ENCODE results near the gene FANCC. TPM values are rescaled to one million over a fixed set of nuclear protein-coding genes. Genes with fewer than 3 reads are reported as not detected.

FANCC gene
- total and polyA plus RNA-seq, 2 of the 4 experiments (the other 2 are of a cell fraction) = 4.7 to 6.3 TPM

DNA sequence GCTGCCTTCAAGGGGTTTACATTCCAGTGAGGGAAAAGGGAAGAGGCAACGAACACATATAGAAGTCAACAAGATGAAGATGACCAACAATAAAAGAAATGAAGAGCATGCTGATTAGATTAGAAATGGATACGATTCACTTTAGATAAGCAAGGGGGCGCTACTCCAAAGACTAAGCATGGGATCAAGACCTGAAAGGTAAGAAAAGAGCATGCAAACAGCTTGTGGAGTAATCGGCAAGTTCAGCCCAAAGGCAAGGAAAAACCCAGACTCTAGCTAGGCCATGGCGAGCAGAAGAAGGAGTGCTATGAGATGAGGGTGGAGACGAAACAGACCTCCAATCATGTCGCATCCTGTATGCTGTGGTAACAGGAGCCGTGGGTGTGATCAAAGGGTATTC lies 124.4 kb downstream of the FANCC start:
- peaks cover 0 to 15% of the 10 kb centered on the region in 2 experiments; a peak in 2 of 4 replicates for H3K79me1 ChIP-seq (ENCODE audit: low read depth in 1 of 2, low read length in 2 of 2)
- no peak for DNase-seq
- H3K56ac ChIP-seq (ENCODE audit: extremely low read depth, insufficient read depth, low read length) = no peak overlapping the region
- no peak overlapping the region for H4K91ac ChIP-seq (ENCODE audit: insufficient read depth, low read depth, low read length)
- TF ChIP-seq RAD21 (IDR thresholded peaks at IDR 0.05; ENCODE audit: low read length) = no peak
- TF ChIP-seq CEBPB (IDR thresholded peaks at IDR 0.05; ENCODE audit: low read depth, low read length) = no peak
- TF ChIP-seq MXI1 (IDR thresholded peaks at IDR 0.05; ENCODE audit: borderline replicate concordance, low read depth, low read length) = no peak
- TF ChIP-seq MAFK (IDR thresholded peaks at IDR 0.05; ENCODE audit: low read depth, low read length) = no peak
- no peak for TF ChIP-seq MAZ (IDR thresholded peaks at IDR 0.05; ENCODE audit: borderline replicate concordance, low read depth, low read length)
- TF ChIP-seq CHD1 (IDR thresholded peaks at IDR 0.05; ENCODE audit: low read depth, low read length) = no peak
- TF ChIP-seq FOS (IDR thresholded peaks at IDR 0.05; ENCODE audit: low read depth, low read length) = no peak
- TF ChIP-seq RFX5 (IDR thresholded peaks at IDR 0.05; ENCODE audit: low read depth, low read length) = no peak
- no peak for TF ChIP-seq RCOR1 (IDR thresholded peaks at IDR 0.05; ENCODE audit: insufficient replicate concordance, low read length)
- TF ChIP-seq, protein P1, sequence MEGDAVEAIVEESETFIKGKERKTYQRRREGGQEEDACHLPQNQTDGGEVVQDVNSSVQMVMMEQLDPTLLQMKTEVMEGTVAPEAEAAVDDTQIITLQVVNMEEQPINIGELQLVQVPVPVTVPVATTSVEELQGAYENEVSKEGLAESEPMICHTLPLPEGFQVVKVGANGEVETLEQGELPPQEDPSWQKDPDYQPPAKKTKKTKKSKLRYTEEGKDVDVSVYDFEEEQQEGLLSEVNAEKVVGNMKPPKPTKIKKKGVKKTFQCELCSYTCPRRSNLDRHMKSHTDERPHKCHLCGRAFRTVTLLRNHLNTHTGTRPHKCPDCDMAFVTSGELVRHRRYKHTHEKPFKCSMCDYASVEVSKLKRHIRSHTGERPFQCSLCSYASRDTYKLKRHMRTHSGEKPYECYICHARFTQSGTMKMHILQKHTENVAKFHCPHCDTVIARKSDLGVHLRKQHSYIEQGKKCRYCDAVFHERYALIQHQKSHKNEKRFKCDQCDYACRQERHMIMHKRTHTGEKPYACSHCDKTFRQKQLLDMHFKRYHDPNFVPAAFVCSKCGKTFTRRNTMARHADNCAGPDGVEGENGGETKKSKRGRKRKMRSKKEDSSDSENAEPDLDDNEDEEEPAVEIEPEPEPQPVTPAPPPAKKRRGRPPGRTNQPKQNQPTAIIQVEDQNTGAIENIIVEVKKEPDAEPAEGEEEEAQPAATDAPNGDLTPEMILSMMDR (conservative IDR thresholded peaks at IDR 0.05; ENCODE audit: low read depth, low read length) = no peak
- TF ChIP-seq, protein P2, sequence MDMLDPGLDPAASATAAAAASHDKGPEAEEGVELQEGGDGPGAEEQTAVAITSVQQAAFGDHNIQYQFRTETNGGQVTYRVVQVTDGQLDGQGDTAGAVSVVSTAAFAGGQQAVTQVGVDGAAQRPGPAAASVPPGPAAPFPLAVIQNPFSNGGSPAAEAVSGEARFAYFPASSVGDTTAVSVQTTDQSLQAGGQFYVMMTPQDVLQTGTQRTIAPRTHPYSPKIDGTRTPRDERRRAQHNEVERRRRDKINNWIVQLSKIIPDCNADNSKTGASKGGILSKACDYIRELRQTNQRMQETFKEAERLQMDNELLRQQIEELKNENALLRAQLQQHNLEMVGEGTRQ (IDR thresholded peaks at IDR 0.05; ENCODE audit: low read depth, low read length) = no peak
- TF ChIP-seq NFE2L2 (IDR thresholded peaks at IDR 0.05; ENCODE audit: low read depth, low read length) = no peak
- TF ChIP-seq, protein P3, sequence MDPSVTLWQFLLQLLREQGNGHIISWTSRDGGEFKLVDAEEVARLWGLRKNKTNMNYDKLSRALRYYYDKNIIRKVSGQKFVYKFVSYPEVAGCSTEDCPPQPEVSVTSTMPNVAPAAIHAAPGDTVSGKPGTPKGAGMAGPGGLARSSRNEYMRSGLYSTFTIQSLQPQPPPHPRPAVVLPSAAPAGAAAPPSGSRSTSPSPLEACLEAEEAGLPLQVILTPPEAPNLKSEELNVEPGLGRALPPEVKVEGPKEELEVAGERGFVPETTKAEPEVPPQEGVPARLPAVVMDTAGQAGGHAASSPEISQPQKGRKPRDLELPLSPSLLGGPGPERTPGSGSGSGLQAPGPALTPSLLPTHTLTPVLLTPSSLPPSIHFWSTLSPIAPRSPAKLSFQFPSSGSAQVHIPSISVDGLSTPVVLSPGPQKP (IDR thresholded peaks at IDR 0.05; ENCODE audit: borderline replicate concordance, low read depth, low read length) = no peak
- no peak for TF ChIP-seq BHLHE40 (IDR thresholded peaks at IDR 0.05; ENCODE audit: low read depth, low read length)
- no peak for TF ChIP-seq POLR2A (IDR thresholded peaks at IDR 0.05; ENCODE audit: low read depth, low read length)
- no peak for TF ChIP-seq SMC3 (IDR thresholded peaks at IDR 0.05; ENCODE audit: low read depth, low read length)
- H3K14ac ChIP-seq (replicated peaks; ENCODE audit: low read depth, low read length) = no peak overlapping the region
- no peak for ATAC-seq (ENCODE audit: low read depth)
- no peak overlapping the region for H2AK9ac ChIP-seq (replicated peaks; ENCODE audit: low read depth, low read length, poor library complexity)
- no peaks in the 10 kb centered on the region for H3K9me3 ChIP-seq (ENCODE audit: control insufficient read depth, insufficient read depth, low read length)
- H2BK5ac ChIP-seq (ENCODE audit: low read depth, low read length, poor library complexity, severe bottlenecking) = no peak overlapping the region
- H3K9ac ChIP-seq (ENCODE audit: low read depth, low read length) = no peak overlapping the region
- intact Hi-C loops (cut with micrococcal nuclease) (no loop called here), dilution Hi-C loops (cut with HindIII; ENCODE audit: low sequenced_read_pairs, unreplicated experiment) (no loop called here), in situ Hi-C loops (cut with MboI; ENCODE audit: low sequenced_read_pairs) (no loop called here)
- H2AK5ac ChIP-seq (ENCODE audit: low read depth, low read length) = no peak overlapping the region
- no peak overlapping the region for H3K27ac ChIP-seq (ENCODE audit: insufficient read depth, low read length)
- no peak overlapping the region for H2BK15ac ChIP-seq (ENCODE audit: low read depth, low read length)
- ChIA-PET POLR2A (ENCODE audit: unreplicated experiment) (no interaction called here), CTCF (interaction anchor here (0.6 to 1.1 kb wide), 3 partner anchors 25 to 772 kb away, joined by 3 to 4 read pairs (median 3); no protein-coding TSS in a partner anchor)
- H2BK20ac ChIP-seq (ENCODE audit: low read depth, low read length) = no peak overlapping the region
- H3K36me3 ChIP-seq (ENCODE audit: control insufficient read depth, insufficient read depth, low read length) = no peaks in the 10 kb centered on the region
- H2AFZ ChIP-seq (replicated peaks; ENCODE audit: low read length, poor library complexity) = no peak overlapping the region
- peaks cover 19% of the 10 kb centered on the region for H3K4me1 ChIP-seq (ENCODE audit: control insufficient read depth, insufficient read depth, low read length)
- no peak overlapping the region for H3K18ac ChIP-seq (ENCODE audit: low read depth, low read length)
- no peak overlapping the region for H2BK120ac ChIP-seq (ENCODE audit: low read depth, low read length)
- no peaks in the 10 kb centered on the region for H3K27me3 ChIP-seq (ENCODE audit: control insufficient read depth, insufficient read depth, low read length)
- H3K9me1 ChIP-seq (ENCODE audit: insufficient read depth, low read length) = peaks cover 4% of the 10 kb centered on the region
- H3K4me3 ChIP-seq (ENCODE audit: insufficient read depth, low read depth, low read length) = no peak overlapping the region
- H4K5ac ChIP-seq (ENCODE audit: low read depth, low read length) = no peak overlapping the region
- BruUV-seq (replicated peaks) = no TSS peak
- 78% methylated on average over 6 of the region's 8 CpGs; no CpG with 5 or more reads in 1 of the 2 experiments for WGBS, 2 experiments (ENCODE audit: extremely low coverage in 2 of 2, insufficient read length in 1 of 2)
- no peak overlapping the region for H3K4ac ChIP-seq (ENCODE audit: low read depth, low read length)
- H3K23ac ChIP-seq (ENCODE audit: low read depth, low read length) = no peak overlapping the region
- H4K20me1 ChIP-seq (ENCODE audit: insufficient read depth, low read length) = no peaks in the 10 kb centered on the region
- H3K4me2 ChIP-seq (ENCODE audit: low read depth, low read length) = no peak overlapping the region
- no peak overlapping the region for H4K8ac ChIP-seq (ENCODE audit: low read depth in 2 of 2, low read length in 2 of 2)

Measured in IMR-90 (cell line).